ENCODE data around the gene GRM1.

Gene GRM1

GRCh38 chr6:146337376-146337775, 308.5 kb downstream of the GRM1 start:
- H3K4me3 ChIP-seq (ENCODE audit: low read depth, low read length) = no peak overlapping the region
- DNase-seq (ENCODE audit: low read depth) = no peak
- TF ChIP-seq CTCF (IDR thresholded peaks at IDR 0.05; ENCODE audit: low read depth, low read length, missing control alignments) = no peak

- H3K4me3 ChIP-seq (ENCODE audit: low read depth, low read length) = no peak overlapping the region
- no peak for TF ChIP-seq CTCF (IDR thresholded peaks at IDR 0.05; ENCODE audit: low read depth, low read length, missing control alignments)
- DNase-seq (ENCODE audit: low read depth) = no peak
Measured at GRCh38 chr6:146339716-146340115, 310.9 kb downstream of the GRM1 start.

GRCh38 chr6:146341493-146342230, 312.8 kb downstream of the GRM1 start:
- no peak for TF ChIP-seq CTCF (IDR thresholded peaks at IDR 0.05; ENCODE audit: low read depth, low read length, missing control alignments)
- H3K4me3 ChIP-seq (ENCODE audit: low read depth, low read length) = no peak overlapping the region
- DNase-seq (ENCODE audit: low read depth) = no peak

- DNase-seq (ENCODE audit: low read depth) = no peak
- H3K4me3 ChIP-seq (ENCODE audit: low read depth, low read length) = no peak overlapping the region
- TF ChIP-seq CTCF (IDR thresholded peaks at IDR 0.05; ENCODE audit: low read depth, low read length, missing control alignments) = no peak
Measured at GRCh38 chr6:146345598-146345997, 316.7 kb downstream of the GRM1 start.

GRCh38 chr6:146347090-146347489, 318.2 kb downstream of the GRM1 start:
- DNase-seq (ENCODE audit: low read depth) = no peak
- no peak for TF ChIP-seq CTCF (IDR thresholded peaks at IDR 0.05; ENCODE audit: low read depth, low read length, missing control alignments)

GRCh38 chr6:146347690-146348089, 318.8 kb downstream of the GRM1 start:
- no peak overlapping the region for H3K4me3 ChIP-seq (ENCODE audit: low read depth, low read length)
- DNase-seq (ENCODE audit: low read depth) = no peak
- no peak for TF ChIP-seq CTCF (IDR thresholded peaks at IDR 0.05; ENCODE audit: low read depth, low read length, missing control alignments)

More at GRCh38 chr6:146347090-146347489, 318.2 kb downstream of the GRM1 start:
- H3K4me3 ChIP-seq (ENCODE audit: low read depth, low read length) = no peak overlapping the region

- no peak for DNase-seq (ENCODE audit: low read depth)
- TF ChIP-seq CTCF (IDR thresholded peaks at IDR 0.05; ENCODE audit: low read depth, low read length, missing control alignments) = no peak
- no peak overlapping the region for H3K4me3 ChIP-seq (ENCODE audit: low read depth, low read length)
Measured at GRCh38 chr6:146351018-146351417, 322.2 kb downstream of the GRM1 start.

All from GM12864 (cell line).